Left lung (tissue), 10 donors: ENCODE measurements around the gene CNOT10. TPM values are rescaled to one million over a fixed set of nuclear protein-coding genes. Genes with fewer than 3 reads are reported as not detected.

Experiments used
- ATAC-seq: fragments of 200-7000 bp; cut with Tn5 transposase; one replicate; pipeline ENCODE4 v1.9.1; 2020; ENCODE audit warnings: moderate library complexity
- DNase-seq, 4 donors: peaks; one replicate each; pipeline ENCODE4 v3.0.0-alpha.2; 2013 to 2020
- H3K27ac ChIP-seq, 2 donors: fragments of 200-600 bp; sonication (generic) in 1 of 2; one replicate each; pipeline versions ENCODE4 v1.5.0 to v1.8.0; 2020 to 2021
- H3K27me3 ChIP-seq, 2 donors: fragments of 200-600 bp; sonication (generic) in 1 of 2; one replicate each; pipeline versions ENCODE4 v1.5.0 to v1.8.0; 2020 to 2021
- H3K36me3 ChIP-seq, 2 donors: fragments of 200-600 bp; sonication (generic) in 1 of 2; one replicate each; pipeline versions ENCODE4 v1.5.0 to v1.8.0; 2020 to 2021
- H3K4me1 ChIP-seq, 2 donors: fragments of 200-600 bp; one replicate each; pipeline ENCODE4 v1.8.0; 2021
- H3K4me3 ChIP-seq, 2 donors: fragments of 200-600 bp; sonication (generic) in 1 of 2; one replicate each; pipeline versions ENCODE4 v1.5.0 to v1.8.0; 2020 to 2021; ENCODE audit warnings: mild to moderate bottlenecking in 1 of 2
- H3K9me3 ChIP-seq, 2 donors: fragments of 200-600 bp; sonication (generic) in 1 of 2; one replicate each; pipeline versions ENCODE4 v1.5.0 to v1.8.0; 2020 to 2021
- intact Hi-C, 2 donors: fragments of 100-400 bp; cut with DNase I; formaldehyde crosslinking; loops; one replicate each; pipeline versions ENCODE4 v1.11.2 to v1.14.2; 2022
- polyA plus RNA-seq, 6 donors: library from polyadenylated mRNA; unstranded; fragments of 120-200 nt; gene quantifications; one replicate each; pipeline ENCODE4 v1.2.1, GENCODE V29; 2013; ENCODE audit not compliant: insufficient read length in 6 of 6
- total RNA-seq, 2 donors: library from RNA; stranded (reverse); fragmentation: NEBNext Ultra II Directional; extraction: Animal tissue kit (Norgen Biotek cat#: 25700); gene quantifications; one replicate each; pipeline ENCODE4 v1.2.1, GENCODE V29; 2021
- TF ChIP-seq, protein P1 (sequence below), 2 donors: fragments of 200-600 bp; sonication (generic) in 1 of 2; IDR thresholded peaks; one replicate each; pipeline versions ENCODE4 v1.5.0 to v1.8.0; 2021; ENCODE audit warnings: antibody characterized with exemption in 2 of 2
- donor health status: DM: no; HTN: yes; CAD: no.
- donor health status: DM: no; HTN: no; CAD: no.

Gene CNOT10
- total and polyA plus RNA-seq, 8 donors = 27.8 to 61.8 (median 50.4) TPM

DNA sequence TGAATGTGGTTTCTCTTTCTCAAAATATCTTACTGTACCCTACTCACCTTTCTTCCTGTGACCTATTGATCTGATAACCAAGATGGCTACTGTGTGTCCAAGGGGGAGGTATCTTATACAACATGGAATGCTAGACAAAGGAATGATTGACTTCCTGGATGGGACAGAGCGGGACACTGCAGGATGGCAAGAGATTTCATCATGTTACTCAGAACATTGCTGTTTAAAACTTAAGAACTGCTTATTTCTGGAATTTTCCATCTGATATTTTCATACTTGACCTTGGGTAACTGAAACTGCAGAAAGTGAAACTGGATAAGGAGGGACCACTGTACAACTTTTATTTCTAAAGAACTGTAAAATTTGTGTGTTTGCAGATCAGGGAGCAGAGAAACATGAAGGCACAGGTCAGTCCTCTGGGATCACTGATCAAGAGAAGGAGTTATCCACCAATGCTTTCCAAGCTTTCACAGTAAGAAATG, 18.5 kb downstream of the CNOT10 start:
- ATAC-seq (no peak), DNase-seq (no peak)
- Histone ChIP-seq H3K4me1 (peaks cover 0 to 41% of the 10 kb centered on the region in 2 donors), H3K36me3 (peaks cover 0 to 4% of the 10 kb centered on the region in 2 donors), H3K27me3 (no peaks in the 10 kb centered on the region), H3K9me3 (no peaks in the 10 kb centered on the region), H3K27ac (no peak overlapping the region), H3K4me3 (no peak overlapping the region)
- TF ChIP-seq, protein P1, sequence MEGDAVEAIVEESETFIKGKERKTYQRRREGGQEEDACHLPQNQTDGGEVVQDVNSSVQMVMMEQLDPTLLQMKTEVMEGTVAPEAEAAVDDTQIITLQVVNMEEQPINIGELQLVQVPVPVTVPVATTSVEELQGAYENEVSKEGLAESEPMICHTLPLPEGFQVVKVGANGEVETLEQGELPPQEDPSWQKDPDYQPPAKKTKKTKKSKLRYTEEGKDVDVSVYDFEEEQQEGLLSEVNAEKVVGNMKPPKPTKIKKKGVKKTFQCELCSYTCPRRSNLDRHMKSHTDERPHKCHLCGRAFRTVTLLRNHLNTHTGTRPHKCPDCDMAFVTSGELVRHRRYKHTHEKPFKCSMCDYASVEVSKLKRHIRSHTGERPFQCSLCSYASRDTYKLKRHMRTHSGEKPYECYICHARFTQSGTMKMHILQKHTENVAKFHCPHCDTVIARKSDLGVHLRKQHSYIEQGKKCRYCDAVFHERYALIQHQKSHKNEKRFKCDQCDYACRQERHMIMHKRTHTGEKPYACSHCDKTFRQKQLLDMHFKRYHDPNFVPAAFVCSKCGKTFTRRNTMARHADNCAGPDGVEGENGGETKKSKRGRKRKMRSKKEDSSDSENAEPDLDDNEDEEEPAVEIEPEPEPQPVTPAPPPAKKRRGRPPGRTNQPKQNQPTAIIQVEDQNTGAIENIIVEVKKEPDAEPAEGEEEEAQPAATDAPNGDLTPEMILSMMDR (IDR thresholded peaks at IDR 0.05) = no peak
- intact Hi-C loops = no loop called here

DNA sequence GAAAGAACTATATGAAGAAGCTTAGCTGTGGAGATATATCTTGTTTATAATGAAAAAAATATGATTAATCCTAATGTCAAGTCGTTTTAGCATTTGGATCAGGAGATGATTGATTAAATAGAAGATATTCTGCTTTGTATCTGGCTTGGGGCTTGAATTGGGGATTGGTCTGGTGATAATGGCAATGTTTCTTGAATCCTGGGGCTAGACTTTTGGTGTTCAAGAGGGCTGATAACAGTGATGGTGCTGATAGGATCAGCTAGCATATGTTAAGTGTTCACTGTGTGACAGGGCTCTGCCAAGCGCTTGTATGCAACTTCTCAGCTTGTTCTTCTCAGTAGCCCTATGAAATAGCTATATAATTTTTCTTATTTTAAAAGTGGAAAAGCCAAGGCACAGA, 20.2 kb downstream of the CNOT10 start:
- peaks cover 0 to 26% of the 10 kb centered on the region in 2 donors for H3K4me1 ChIP-seq
- no peaks in the 10 kb centered on the region for H3K9me3 ChIP-seq
- TF ChIP-seq, protein P1 (IDR thresholded peaks at IDR 0.05) = no peak
- DNase-seq (no peak), ATAC-seq (no peak)
- H3K27ac ChIP-seq = no peak overlapping the region
- H3K36me3 ChIP-seq = peaks cover 0 to 19% of the 10 kb centered on the region in 2 donors
- no peaks in the 10 kb centered on the region for H3K27me3 ChIP-seq
- H3K4me3 ChIP-seq = no peak overlapping the region
- intact Hi-C loops = no loop called here

DNA sequence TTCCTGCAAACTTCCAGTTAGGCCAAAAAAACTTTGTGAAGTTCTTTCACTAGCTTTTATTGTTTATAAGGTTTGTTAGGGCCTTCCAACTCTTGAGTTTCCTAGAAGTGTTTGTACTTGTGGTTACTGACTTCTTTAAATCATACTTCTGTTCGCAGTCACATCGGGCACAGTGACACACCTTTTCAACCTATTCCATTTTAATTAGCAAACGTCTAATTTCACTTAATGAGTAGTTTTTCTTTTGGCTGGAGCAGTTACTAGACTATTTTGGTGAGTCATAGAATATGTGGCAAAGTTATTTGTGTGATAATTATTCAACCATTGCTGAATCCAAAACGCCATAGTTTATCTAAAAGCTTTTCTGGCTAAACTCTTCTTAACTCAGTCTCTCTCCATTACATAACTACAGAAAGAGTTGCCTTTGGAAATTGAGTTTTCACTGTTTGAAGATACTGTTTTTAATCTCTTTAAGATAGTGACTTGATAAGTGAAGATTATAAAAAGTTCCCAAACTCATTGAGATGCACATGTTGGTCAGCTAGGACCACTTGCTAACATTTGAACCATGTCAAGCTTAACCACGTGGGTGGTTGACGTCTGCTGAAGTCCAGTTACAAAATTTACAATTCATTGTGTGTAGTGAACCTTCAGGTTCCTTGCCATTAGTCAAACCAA, 21.5 kb downstream of the CNOT10 start:
- intact Hi-C loops = no loop called here
- peak; percentile 73 for ATAC-seq
- TF ChIP-seq, protein P1 (IDR thresholded peaks at IDR 0.05) = no peak
- H3K27ac ChIP-seq = peak overlapping the region; percentile 19 to 64
- DNase-seq = no peak
- H3K4me1 ChIP-seq = peaks cover 0 to 24% of the 10 kb centered on the region in 2 donors
- no peak overlapping the region for H3K4me3 ChIP-seq
- H3K36me3 ChIP-seq = peaks cover 0 to 27% of the 10 kb centered on the region in 2 donors
- no peaks in the 10 kb centered on the region for H3K9me3 ChIP-seq
- H3K27me3 ChIP-seq = no peaks in the 10 kb centered on the region

GRCh38 chr3:32707026-32707370, 22.0 kb downstream of the CNOT10 start:
- intact Hi-C loops = no loop called here
- H3K9me3 ChIP-seq = no peaks in the 10 kb centered on the region
- peaks cover 0 to 28% of the 10 kb centered on the region in 2 donors for H3K36me3 ChIP-seq
- TF ChIP-seq, protein P1 (IDR thresholded peaks at IDR 0.05) = no peak
- H3K4me3 ChIP-seq = no peak overlapping the region
- DNase-seq = no peak
- H3K27me3 ChIP-seq = no peaks in the 10 kb centered on the region
- ATAC-seq = no peak
- peak overlapping the region in 1 of 2 donors; percentile 64 for H3K27ac ChIP-seq
- H3K4me1 ChIP-seq = peaks cover 0 to 24% of the 10 kb centered on the region in 2 donors

DNA sequence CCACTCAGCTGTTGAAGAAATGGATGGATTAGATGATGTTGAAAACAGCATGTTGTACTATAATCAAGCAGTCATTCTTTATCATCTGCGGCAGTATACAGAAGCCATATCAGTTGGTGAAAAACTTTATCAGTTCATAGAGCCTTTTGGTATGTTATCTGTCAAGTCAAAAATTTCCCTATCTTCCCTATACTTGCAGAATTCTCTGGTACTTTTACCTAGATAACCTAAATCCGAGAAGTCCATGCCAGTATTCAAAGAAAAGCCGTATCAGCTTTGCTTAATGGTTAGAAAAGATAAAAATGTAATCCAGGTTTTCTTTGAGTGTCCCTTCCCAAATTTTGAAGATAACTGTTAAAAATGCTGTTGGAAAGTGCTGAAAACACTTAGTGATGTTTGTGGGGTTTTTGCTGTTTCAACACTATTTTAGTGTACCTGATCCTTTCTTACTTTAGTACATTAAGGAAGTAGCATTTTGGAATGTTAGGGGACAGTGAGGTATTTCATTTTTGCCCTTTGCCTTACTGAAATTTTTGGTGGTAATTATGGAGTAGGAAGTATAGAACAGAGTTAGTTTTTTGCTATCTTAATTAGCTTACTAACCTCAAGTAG, 23.8 kb downstream of the CNOT10 start:
- ATAC-seq = no peak
- Histone ChIP-seq H3K4me3 (no peak overlapping the region), H3K36me3 (peaks cover 0 to 36% of the 10 kb centered on the region in 2 donors), H3K9me3 (no peaks in the 10 kb centered on the region), H3K27me3 (no peaks in the 10 kb centered on the region), H3K27ac (no peak overlapping the region), H3K4me1 (peaks cover 0 to 21% of the 10 kb centered on the region in 2 donors)
- TF ChIP-seq, protein P1 (IDR thresholded peaks at IDR 0.05) = no peak
- intact Hi-C loops = no loop called here
- no peak for DNase-seq
